Measurements from ENCODE around the gene TRIM15. TPM values are rescaled to one million over a fixed set of nuclear protein-coding genes. Genes with fewer than 3 reads are reported as not detected.
"Not testable (repeated sequence)": the region's sequence is repeated elsewhere in the genome, so short reads cannot be mapped to it uniquely, and the experiment has no call there.

Gene TRIM15
- total RNA-seq, 1 experiment from 2014 or later: not detected

DNA sequence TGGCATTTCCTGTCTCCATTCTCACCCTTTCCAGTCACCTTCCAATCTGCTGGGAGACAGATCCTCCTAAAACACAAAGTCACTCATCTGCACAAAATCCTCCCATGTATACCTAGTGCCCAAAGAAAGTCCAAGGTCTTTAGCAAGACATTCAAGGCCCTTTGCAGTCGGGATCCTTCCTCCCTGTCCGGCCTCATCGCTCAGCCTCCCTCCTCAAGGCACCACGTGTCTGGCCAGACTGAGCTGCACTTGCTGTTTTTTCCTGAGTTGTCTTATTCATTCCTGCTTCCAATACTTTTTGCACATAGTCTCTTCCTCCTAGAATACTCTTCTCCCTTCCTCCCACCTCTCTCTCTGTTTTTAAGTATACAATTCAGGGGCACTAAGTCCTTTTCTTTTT, 1.4 kb downstream of the TRIM15 start:
- H3K27me3 ChIP-seq (ENCODE audit: control insufficient read depth, insufficient read depth, low read length): peaks cover 5% of the 10 kb centered on the region
- no peaks in the 10 kb centered on the region for H3K36me3 ChIP-seq (replicated peaks; ENCODE audit: control insufficient read depth, insufficient read depth, low read length)
- no peak overlapping the region for H3K4me3 ChIP-seq (ENCODE audit: insufficient read depth, low read depth, low read length)
- DNase-seq: no peak

GRCh38 chr6:30165238-30165637, 1.9 kb downstream of the TRIM15 start:
- H3K27me3 ChIP-seq (ENCODE audit: control insufficient read depth, insufficient read depth, low read length): not testable (repeated sequence)

DNA sequence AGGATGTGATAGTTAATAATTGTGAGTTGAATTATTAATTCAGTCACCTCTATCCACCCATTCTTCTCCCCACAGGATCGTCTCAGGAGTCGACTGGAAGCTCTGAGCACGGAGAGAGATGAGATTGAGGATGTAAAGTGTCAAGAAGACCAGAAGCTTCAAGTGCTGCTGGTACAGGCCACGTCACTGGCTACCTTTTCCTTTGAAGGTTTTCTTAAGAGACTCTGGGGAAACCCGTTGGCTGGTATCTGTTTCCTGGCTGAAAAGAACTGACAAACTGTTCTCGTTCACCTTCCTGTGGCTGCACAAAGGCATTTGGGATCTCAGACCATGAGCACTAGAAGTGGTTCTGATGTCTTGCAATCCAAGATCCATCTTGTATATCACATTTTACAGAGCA, 3.8 kb downstream of the TRIM15 start:
- no peaks in the 10 kb centered on the region for H3K36me3 ChIP-seq (replicated peaks; ENCODE audit: control insufficient read depth, insufficient read depth, low read length)
- DNase-seq: no peak
- H3K4me3 ChIP-seq (ENCODE audit: insufficient read depth, low read depth, low read length): no peak overlapping the region
- H3K27me3 ChIP-seq (ENCODE audit: control insufficient read depth, insufficient read depth, low read length): peaks cover 26% of the 10 kb centered on the region

More at GRCh38 chr6:30165238-30165637, 1.9 kb downstream of the TRIM15 start:
- not testable (repeated sequence) for H3K36me3 ChIP-seq (replicated peaks; ENCODE audit: control insufficient read depth, insufficient read depth, low read length); H3K4me3 ChIP-seq (ENCODE audit: insufficient read depth, low read depth, low read length); DNase-seq

- no peak overlapping the region for H3K4me3 ChIP-seq (ENCODE audit: insufficient read depth, low read depth, low read length)
- H3K27me3 ChIP-seq (ENCODE audit: control insufficient read depth, insufficient read depth, low read length): peaks cover 37% of the 10 kb centered on the region
- no peaks in the 10 kb centered on the region for H3K36me3 ChIP-seq (replicated peaks; ENCODE audit: control insufficient read depth, insufficient read depth, low read length)
- DNase-seq: no peak
Observed at GRCh38 chr6:30168741-30169140, 5.4 kb downstream of the TRIM15 start.

DNA sequence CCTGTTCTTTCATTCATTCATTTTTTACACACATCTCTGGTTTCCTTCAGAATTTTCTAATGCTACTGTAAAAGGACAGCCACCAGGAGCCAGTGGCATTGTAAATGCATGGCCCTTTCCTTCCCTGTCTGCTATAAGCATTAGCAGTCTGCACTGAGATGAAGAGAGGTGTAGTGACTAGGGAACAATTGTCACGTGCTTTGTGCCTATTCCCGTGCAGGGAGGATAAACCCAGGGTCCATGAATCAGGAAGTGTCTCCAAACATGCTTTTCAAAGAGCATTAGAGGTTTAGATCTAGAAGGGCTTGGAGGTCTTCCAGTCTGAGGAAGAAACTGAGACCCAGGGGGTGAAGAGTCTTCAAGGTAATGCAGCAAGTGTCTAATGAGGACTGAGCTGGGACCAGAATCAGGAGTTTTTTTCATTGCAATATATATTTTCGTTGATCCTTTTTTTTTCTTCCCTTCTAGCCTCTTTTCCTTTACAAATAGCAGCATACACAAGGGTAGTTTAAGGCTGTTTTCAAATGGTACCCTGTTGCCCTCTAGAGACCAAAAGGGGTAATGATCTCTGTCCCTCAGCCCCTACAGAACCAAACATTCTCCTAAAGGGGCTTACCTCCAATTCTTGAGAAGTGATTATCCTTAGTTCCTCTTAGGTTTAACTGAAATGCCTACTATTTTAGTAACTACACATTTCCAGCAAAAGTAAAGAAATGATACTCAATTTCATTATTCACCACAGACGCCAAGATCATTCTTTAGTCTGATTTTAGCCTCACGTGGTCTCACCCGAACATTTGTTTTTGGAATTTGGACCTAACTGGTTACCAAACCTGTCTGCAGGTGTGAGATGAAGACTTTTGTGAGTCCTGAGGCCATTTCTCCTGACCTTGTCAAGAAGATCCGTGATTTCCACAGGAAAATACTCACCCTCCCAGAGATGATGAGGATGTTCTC, 6.6 kb downstream of the TRIM15 start:
- DNase-seq: peak; percentile 75
- peaks cover 37% of the 10 kb centered on the region for H3K27me3 ChIP-seq (ENCODE audit: control insufficient read depth, insufficient read depth, low read length)
- H3K36me3 ChIP-seq (replicated peaks; ENCODE audit: control insufficient read depth, insufficient read depth, low read length): no peaks in the 10 kb centered on the region
- H3K4me3 ChIP-seq (ENCODE audit: insufficient read depth, low read depth, low read length): no peak overlapping the region

- DNase-seq: peak; percentile 73
- H3K36me3 ChIP-seq (replicated peaks; ENCODE audit: control insufficient read depth, insufficient read depth, low read length): no peaks in the 10 kb centered on the region
- H3K4me3 ChIP-seq (ENCODE audit: insufficient read depth, low read depth, low read length): peak overlapping the region; percentile 33
- peaks cover 40% of the 10 kb centered on the region for H3K27me3 ChIP-seq (ENCODE audit: control insufficient read depth, insufficient read depth, low read length)
Observed at GRCh38 chr6:30171677-30172471, 8.5 kb downstream of the TRIM15 start.

DNA sequence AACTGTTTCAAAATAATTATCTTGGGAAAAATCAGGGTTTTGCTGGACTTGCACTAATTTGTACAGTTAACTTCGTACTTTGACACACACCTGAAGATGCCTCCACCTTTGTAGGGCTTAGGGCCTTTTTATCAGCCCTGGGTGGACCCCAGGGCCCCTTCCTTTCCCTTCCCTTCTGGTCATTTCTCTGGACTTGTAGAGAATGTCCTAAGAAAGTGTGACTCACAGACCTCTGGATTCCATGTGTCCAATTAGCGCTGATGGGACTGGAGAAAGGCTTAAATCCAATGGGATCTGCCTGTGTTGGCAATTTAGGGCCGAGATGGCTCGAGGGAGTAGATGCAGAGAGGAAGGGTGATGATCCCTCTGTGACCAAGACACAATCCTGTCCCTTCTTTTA, 9.3 kb downstream of the TRIM15 start:
- peaks cover 39% of the 10 kb centered on the region for H3K27me3 ChIP-seq (ENCODE audit: control insufficient read depth, insufficient read depth, low read length)
- no peaks in the 10 kb centered on the region for H3K36me3 ChIP-seq (replicated peaks; ENCODE audit: control insufficient read depth, insufficient read depth, low read length)
- no peak for DNase-seq
- no peak overlapping the region for H3K4me3 ChIP-seq (ENCODE audit: insufficient read depth, low read depth, low read length)

DNA sequence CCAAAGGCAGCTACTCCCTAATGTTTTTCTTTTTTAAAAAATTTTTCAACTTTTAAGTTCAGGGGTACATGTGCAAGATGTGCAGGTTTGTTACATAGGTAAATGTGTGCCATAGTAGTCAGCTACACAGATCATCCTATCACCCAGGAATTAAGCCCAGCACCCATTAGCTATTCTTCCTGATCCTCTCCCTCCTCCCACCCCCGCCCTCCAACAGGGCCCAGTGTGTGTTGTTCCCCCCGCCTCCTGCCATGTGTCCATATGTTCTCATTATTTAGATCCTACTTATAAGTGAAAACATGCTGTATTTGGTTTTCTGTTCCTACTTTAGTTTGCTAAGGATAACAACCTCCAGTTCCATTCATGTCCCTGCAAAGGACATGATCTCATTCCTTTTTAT, 12.4 kb downstream of the TRIM15 start:
- peaks cover 31% of the 10 kb centered on the region for H3K27me3 ChIP-seq (ENCODE audit: control insufficient read depth, insufficient read depth, low read length)
- H3K4me3 ChIP-seq (ENCODE audit: insufficient read depth, low read depth, low read length): no peak overlapping the region
- DNase-seq: no peak
- H3K36me3 ChIP-seq (replicated peaks; ENCODE audit: control insufficient read depth, insufficient read depth, low read length): no peaks in the 10 kb centered on the region

- peaks cover 6% of the 10 kb centered on the region for H3K27me3 ChIP-seq (ENCODE audit: control insufficient read depth, insufficient read depth, low read length)
- DNase-seq: no peak
- H3K4me3 ChIP-seq (ENCODE audit: insufficient read depth, low read depth, low read length): no peak overlapping the region
- no peaks in the 10 kb centered on the region for H3K36me3 ChIP-seq (replicated peaks; ENCODE audit: control insufficient read depth, insufficient read depth, low read length)
Observed at GRCh38 chr6:30178837-30179236, 15.5 kb downstream of the TRIM15 start.

- Histone ChIP-seq H3K4me3 (ENCODE audit: insufficient read depth, low read depth, low read length) (no peak overlapping the region), H3K27me3 (ENCODE audit: control insufficient read depth, insufficient read depth, low read length) (peaks cover 5% of the 10 kb centered on the region), H3K36me3 (replicated peaks; ENCODE audit: control insufficient read depth, insufficient read depth, low read length) (no peaks in the 10 kb centered on the region; the same call in 1 of the 2 replicates)
- no peak for DNase-seq
Observed at GRCh38 chr6:30180145-30180544, 16.8 kb downstream of the TRIM15 start.

DNA sequence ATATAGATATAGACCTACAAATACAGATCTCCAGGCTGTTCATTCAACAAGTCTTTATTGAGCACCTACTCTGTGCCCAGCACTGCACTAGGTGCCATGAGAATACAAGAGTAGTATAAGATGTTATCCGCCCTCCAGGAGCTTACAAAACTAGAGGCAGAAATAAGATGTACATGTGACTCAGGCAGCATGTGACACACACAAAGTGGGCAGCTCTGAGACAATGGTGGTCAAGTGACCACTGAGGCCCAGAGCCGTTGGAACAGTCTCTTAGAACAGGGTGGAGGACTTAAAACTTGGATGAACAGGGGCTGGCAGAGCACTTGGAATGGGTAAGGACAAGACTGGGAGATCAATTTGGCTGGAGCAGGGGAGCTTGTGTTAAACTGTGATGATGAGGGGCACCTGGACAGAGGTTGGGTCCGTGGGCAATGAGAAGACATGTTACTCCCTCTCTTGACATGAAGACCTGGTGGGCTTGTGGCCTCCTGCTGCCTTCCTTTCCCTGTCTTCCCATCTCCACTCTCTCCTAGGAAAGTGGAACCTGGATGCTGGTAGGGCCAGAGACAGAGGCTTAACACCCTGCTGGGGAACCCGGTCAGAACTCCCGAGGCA, 21.2 kb downstream of the TRIM15 start:
- DNase-seq: no peak
- peaks cover 11% of the 10 kb centered on the region for H3K36me3 ChIP-seq (replicated peaks; ENCODE audit: control insufficient read depth, insufficient read depth, low read length)
- H3K27me3 ChIP-seq (ENCODE audit: control insufficient read depth, insufficient read depth, low read length): no peaks in the 10 kb centered on the region
- H3K4me3 ChIP-seq (ENCODE audit: insufficient read depth, low read depth, low read length): no peak overlapping the region

GRCh38 chr6:30185846-30186484, 22.6 kb downstream of the TRIM15 start:
- no peak for DNase-seq
- H3K27me3 ChIP-seq (ENCODE audit: control insufficient read depth, insufficient read depth, low read length): no peaks in the 10 kb centered on the region
- H3K4me3 ChIP-seq (ENCODE audit: insufficient read depth, low read depth, low read length): no peak overlapping the region
- H3K36me3 ChIP-seq (replicated peaks; ENCODE audit: control insufficient read depth, insufficient read depth, low read length): peaks cover 18% of the 10 kb centered on the region

- no peaks in the 10 kb centered on the region for H3K27me3 ChIP-seq (ENCODE audit: control insufficient read depth, insufficient read depth, low read length)
- no peak overlapping the region for H3K4me3 ChIP-seq (ENCODE audit: insufficient read depth, low read depth, low read length)
- DNase-seq: no peak
- H3K36me3 ChIP-seq (replicated peaks; ENCODE audit: control insufficient read depth, insufficient read depth, low read length): peaks cover 18% of the 10 kb centered on the region
Observed at GRCh38 chr6:30188541-30188940, 25.2 kb downstream of the TRIM15 start.

- DNase-seq: no peak
- peaks cover 15% of the 10 kb centered on the region for H3K36me3 ChIP-seq (replicated peaks; ENCODE audit: control insufficient read depth, insufficient read depth, low read length)
- no peak overlapping the region for H3K4me3 ChIP-seq (ENCODE audit: insufficient read depth, low read depth, low read length)
- no peaks in the 10 kb centered on the region for H3K27me3 ChIP-seq (ENCODE audit: control insufficient read depth, insufficient read depth, low read length)
Observed at GRCh38 chr6:30192076-30192475, 28.7 kb downstream of the TRIM15 start.
